Measurements from ENCODE around the gene SMAD6.

DNA sequence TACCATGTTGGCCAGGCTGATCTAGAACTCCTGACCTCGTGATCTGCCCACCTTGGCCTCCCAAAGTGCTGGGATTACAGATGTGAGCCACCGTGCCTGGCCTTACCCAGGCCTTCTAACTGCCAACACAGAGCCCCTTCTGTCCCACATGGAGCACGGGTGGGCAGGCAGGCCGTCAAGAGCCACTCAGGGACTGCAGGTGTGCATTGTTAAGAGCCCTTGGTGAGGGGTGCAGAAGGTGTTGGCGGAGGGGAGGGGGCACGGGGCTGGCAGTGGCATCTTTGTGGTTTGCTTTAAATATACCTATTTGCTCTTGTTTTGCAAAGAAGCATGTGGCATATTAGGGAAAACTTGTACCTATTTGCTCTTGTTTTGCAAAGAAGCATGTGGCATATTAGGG, 37.3 kb downstream of the SMAD6 start:
- no peak for TF ChIP-seq POLR2A (IDR thresholded peaks at IDR 0.05)
- TF ChIP-seq, protein P1, sequence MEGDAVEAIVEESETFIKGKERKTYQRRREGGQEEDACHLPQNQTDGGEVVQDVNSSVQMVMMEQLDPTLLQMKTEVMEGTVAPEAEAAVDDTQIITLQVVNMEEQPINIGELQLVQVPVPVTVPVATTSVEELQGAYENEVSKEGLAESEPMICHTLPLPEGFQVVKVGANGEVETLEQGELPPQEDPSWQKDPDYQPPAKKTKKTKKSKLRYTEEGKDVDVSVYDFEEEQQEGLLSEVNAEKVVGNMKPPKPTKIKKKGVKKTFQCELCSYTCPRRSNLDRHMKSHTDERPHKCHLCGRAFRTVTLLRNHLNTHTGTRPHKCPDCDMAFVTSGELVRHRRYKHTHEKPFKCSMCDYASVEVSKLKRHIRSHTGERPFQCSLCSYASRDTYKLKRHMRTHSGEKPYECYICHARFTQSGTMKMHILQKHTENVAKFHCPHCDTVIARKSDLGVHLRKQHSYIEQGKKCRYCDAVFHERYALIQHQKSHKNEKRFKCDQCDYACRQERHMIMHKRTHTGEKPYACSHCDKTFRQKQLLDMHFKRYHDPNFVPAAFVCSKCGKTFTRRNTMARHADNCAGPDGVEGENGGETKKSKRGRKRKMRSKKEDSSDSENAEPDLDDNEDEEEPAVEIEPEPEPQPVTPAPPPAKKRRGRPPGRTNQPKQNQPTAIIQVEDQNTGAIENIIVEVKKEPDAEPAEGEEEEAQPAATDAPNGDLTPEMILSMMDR (IDR thresholded peaks at IDR 0.05): no peak

Measured in heart left ventricle (tissue), 13 donors.